Adrenal gland (tissue), 12 donors: ENCODE measurements around the gene PTH1R. TPM values are rescaled to one million over a fixed set of nuclear protein-coding genes. Genes with fewer than 3 reads are reported as not detected.

Experiments used
- DNase-seq, 7 donors: peaks; one replicate each; pipeline ENCODE4 v3.0.0-alpha.2; 2019 to 2020
- H3K27ac ChIP-seq, 5 donors: fragments of 200-600 bp; sonication (generic) in 4 of 5; 1 replicate in 3 of 5; 2 replicates in 2 of 5; pipeline versions ENCODE4 v1.5.1 to v1.8.0; 2016 to 2020; ENCODE audit warnings: mild to moderate bottlenecking in 1 of 5
- H3K27me3 ChIP-seq: fragments of 200-600 bp; 2 replicates; pipeline ENCODE4 v1.8.0; 2021
- H3K36me3 ChIP-seq, 2 donors: fragments of 200-600 bp; replicated peaks in 1 of 2; 1 replicate in 1 of 2; 2 replicates in 1 of 2; pipeline versions ENCODE4 v1.5.1 to v1.8.0; 2018 to 2022
- H3K4me1 ChIP-seq, 2 donors: fragments of 200-600 bp; replicated peaks in 1 of 2; 1 replicate in 1 of 2; 2 replicates in 1 of 2; pipeline versions ENCODE4 v1.5.1 to v1.8.0; 2018 to 2021
- H3K4me3 ChIP-seq, 4 donors: fragments of 200-600 bp; sonication (generic) in 3 of 4; one replicate each; pipeline ENCODE4 v1.5.1; 2016 to 2018
- H3K9me3 ChIP-seq, 3 donors: fragments of 200-600 bp; sonication (generic) in 1 of 3; replicated peaks in 1 of 3; 1 replicate in 2 of 3; 2 replicates in 1 of 3; pipeline versions ENCODE4 v1.5.1 to v1.8.0; 2016 to 2021
- CTCF ChIP-seq, 6 experiments: fragments of 450-650 bp in 4 of 6; fragments of 200-600 bp in 2 of 6; sonication (generic) in 1 of 6; IDR thresholded peaks; 1 replicate in 5 of 6; 2 replicates in 1 of 6; pipeline versions ENCODE4 v1.5.1 to v1.8.0; 2016 to 2021; ENCODE audit warnings: antibody characterized with exemption in 6 of 6, mild to moderate bottlenecking in 2 of 6, moderate library complexity in 1 of 6
- POLR2A ChIP-seq, 2 donors: fragments of 450-650 bp; IDR thresholded peaks; one replicate each; pipeline ENCODE4 v1.6.1; 2017; ENCODE audit warnings: antibody characterized with exemption in 2 of 2, mild to moderate bottlenecking in 2 of 2, moderate library complexity in 1 of 2
- WGBS, 4 donors: extraction: QIAGEN DNeasy Blood & Tissue Kit in 2 of 4; methylation state at CpG; one replicate each; pipeline versions ENCODE4 v1.1.5 to v1.1.7; 2013 to 2017; 5-methylcytosine and 5-hydroxymethylcytosine counted together
- intact Hi-C, 2 donors: fragments of 100-400 bp; cut with DNase I; formaldehyde crosslinking; loops; one replicate each; pipeline versions ENCODE4 v1.14.1 to v1.15.0; 2022 to 2023
- polyA plus RNA-seq, 3 donors: library from polyadenylated mRNA; stranded (reverse); fragments of 200-250 nt in 2 of 3; fragments of 350-450 nt in 1 of 3; fragmentation: Illumina TruSeq in 1 of 3; extraction: RNeasy Lipid Tissue Mini Kit (QIAGEN cat#74804) in 1 of 3; gene quantifications; one replicate each; pipeline ENCODE4 v1.2.3, GENCODE V29; 2013 to 2014
- total RNA-seq, 9 donors: library from RNA; depleted of rRNA in 4 of 9; stranded (reverse); fragments of >200 nt in 4 of 9; fragments of 120-200 nt in 1 of 9; fragmentation: NEBNext Ultra II Directional in 1 of 9; extraction: Animal tissue kit (Norgen Biotek cat#: 25700) in 1 of 9; gene quantifications; one replicate each; pipeline versions ENCODE4 v1.1.0 to v1.2.4, GENCODE V29; 2013 to 2023
- donor health status: healthy with polysubstance abuse.
- donor health status: Bipolar disorder and iron deficiency.
- donor health status: DM: yes; HTN: yes; CAD: no.
- donor health status: DM: no; HTN: no; CAD: no.
- donor health status: DM: no; HTN: no; CAD: no.
- donor health status: DM: yes; HTN: yes; CAD: no.

The PTH1R gene
- total and polyA plus RNA-seq, 12 donors = 10.0 to 1,399 (median 47.5) TPM

GRCh38 chr3:46922871-46923558 lies 45.5 kb downstream of the PTH1R start:
- H3K27ac ChIP-seq = no peak overlapping the region
- TF ChIP-seq CTCF (IDR thresholded peaks at IDR 0.05) (no peak), POLR2A (IDR thresholded peaks at IDR 0.05) (no peak)
- H3K36me3 ChIP-seq = peaks cover 0 to 66% of the 10 kb centered on the region in 2 donors
- WGBS, 4 donors = 73 to 81% (median 78%) methylated on average over 11 to 16 of the region's 16 CpGs
- intact Hi-C loops = loop anchor here (5.0 kb wide), 1 partner anchor 74 kb away; no protein-coding TSS in a partner anchor
- peaks cover 32 to 43% of the 10 kb centered on the region in 2 donors for H3K4me1 ChIP-seq
- peak in 2 of 7 donors; percentile 8 to 24 for DNase-seq
- no peaks in the 10 kb centered on the region for H3K27me3 ChIP-seq
- H3K4me3 ChIP-seq = no peak overlapping the region
- H3K9me3 ChIP-seq = no peaks in the 10 kb centered on the region

GRCh38 chr3:46923559-46924350 lies 46.2 kb downstream of the PTH1R start:
- peak overlapping the region in 1 of 5 donors; percentile 88 for H3K27ac ChIP-seq
- no peak overlapping the region for H3K4me3 ChIP-seq
- H3K4me1 ChIP-seq = peaks cover 32 to 48% of the 10 kb centered on the region in 2 donors
- H3K9me3 ChIP-seq = no peaks in the 10 kb centered on the region
- H3K27me3 ChIP-seq = no peaks in the 10 kb centered on the region
- intact Hi-C loops = loop anchor here (5.0 kb wide), 1 partner anchor 74 kb away; no protein-coding TSS in a partner anchor
- TF ChIP-seq POLR2A (IDR thresholded peaks at IDR 0.05) (no peak), CTCF (IDR thresholded peaks at IDR 0.05) (peak; percentile 59 to 96 (median 82))
- peak in 4 of 7 donors; percentile 43 to 65 (median 59) for DNase-seq
- peaks cover 0 to 63% of the 10 kb centered on the region in 2 donors for H3K36me3 ChIP-seq
- 35 to 45% (median 39%) methylated on average over 8 to 11 of the region's 11 CpGs for WGBS, 4 donors

GRCh38 chr3:46924921-46925584 lies 47.5 kb downstream of the PTH1R start:
- Histone ChIP-seq H3K27ac (peak overlapping the region; percentile 49 to 88 (median 81)), H3K36me3 (peaks cover 0 to 52% of the 10 kb centered on the region in 2 donors), H3K4me3 (no peak overlapping the region), H3K9me3 (no peaks in the 10 kb centered on the region), H3K27me3 (no peaks in the 10 kb centered on the region), H3K4me1 (peaks cover 32 to 61% of the 10 kb centered on the region in 2 donors)
- TF ChIP-seq POLR2A (IDR thresholded peaks at IDR 0.05) (no peak), CTCF (IDR thresholded peaks at IDR 0.05) (no peak)
- DNase-seq = peak in 1 of 7 donors; percentile 10
- 71 to 92% (median 79%) methylated on average over 6 to 10 of the region's 10 CpGs for WGBS, 4 donors
- intact Hi-C loops = loop anchor here (5.0 kb wide), 2 partner anchors 47 to 72 kb away; no protein-coding TSS in a partner anchor

GRCh38 chr3:46925585-46925934 lies 48.0 kb downstream of the PTH1R start:
- TF ChIP-seq POLR2A (IDR thresholded peaks at IDR 0.05) (no peak), CTCF (IDR thresholded peaks at IDR 0.05) (peak in 1 of 6 experiments; percentile 2)
- no peak overlapping the region for H3K4me3 ChIP-seq
- H3K9me3 ChIP-seq = no peaks in the 10 kb centered on the region
- peak overlapping the region; percentile 70 to 88 (median 81) for H3K27ac ChIP-seq
- intact Hi-C loops = loop anchor here in 1 of 2 donors (5.0 kb wide), 1 partner anchor 47 kb away; no protein-coding TSS in a partner anchor
- DNase-seq = peak; percentile 86 to 96 (median 90)
- H3K27me3 ChIP-seq = no peaks in the 10 kb centered on the region
- 18 to 37% (median 32%) methylated on average over 4 to 5 of the region's 5 CpGs for WGBS, 4 donors
- H3K36me3 ChIP-seq = peaks cover 0 to 47% of the 10 kb centered on the region in 2 donors
- H3K4me1 ChIP-seq = peaks cover 37 to 66% of the 10 kb centered on the region in 2 donors
